HepG2 (cell line): ENCODE data around the gene ZNF839. TPM values are rescaled to one million over a fixed set of nuclear protein-coding genes. Genes with fewer than 3 reads are reported as not detected.

ENCODE experiments used
- ARNT2 ChIP-seq: sonication (generic); formaldehyde crosslinking; IDR thresholded peaks from 2 replicates; pipeline ENCODE4 v1.8.0; 2022; ENCODE audit warnings: mild to moderate bottlenecking, low read depth, missing genetic modification reagents, moderate library complexity
- IKZF1 ChIP-seq: fragments of 450-650 bp; IDR thresholded peaks from 2 replicates; pipeline ENCODE4 v1.7.1; 2016
- RFXAP ChIP-seq: sonication (generic); formaldehyde crosslinking; IDR thresholded peaks from 2 replicates; pipeline ENCODE4 v1.4.0; 2020; ENCODE audit warnings: missing genetic modification reagents, borderline replicate concordance
- SALL1 ChIP-seq: sonication (generic); formaldehyde crosslinking; IDR thresholded peaks from 2 replicates; pipeline ENCODE4 v1.8.0; 2022; ENCODE audit warnings: mild to moderate bottlenecking, missing genetic modification reagents
- SP140L ChIP-seq: sonication (generic); formaldehyde crosslinking; IDR thresholded peaks from 2 replicates; pipeline ENCODE4 v1.4.0; 2020; ENCODE audit warnings: missing genetic modification reagents, borderline replicate concordance
- ZNF232 ChIP-seq: sonication (generic); formaldehyde crosslinking; IDR thresholded peaks from 2 replicates; pipeline ENCODE4 v1.4.0; 2020; ENCODE audit warnings: missing genetic modification reagents, borderline replicate concordance
- ZNF484 ChIP-seq: sonication (generic); formaldehyde crosslinking; IDR thresholded peaks from 2 replicates; pipeline ENCODE4 v1.5.1; 2020; ENCODE audit warnings: mild to moderate bottlenecking, low read depth, missing genetic modification reagents, borderline replicate concordance
- ZNF615 ChIP-seq: sonication (generic); formaldehyde crosslinking; IDR thresholded peaks from 2 replicates; pipeline ENCODE4 v1.5.0; 2020; ENCODE audit warnings: mild to moderate bottlenecking, missing genetic modification reagents, borderline replicate concordance
- polyA plus RNA-seq, 8 experiments: library from polyadenylated mRNA; depleted of rRNA in 3 of 8; stranded (reverse) in 7 of 8; unstranded in 1 of 8; fragments of >200 nt; fragmentation: Illumina TruSeq in 4 of 8; extraction: Trizol in 4 of 8; gene quantifications; 2 replicates each; pipeline versions ENCODE4 v1.2.1 to v1.2.3, GENCODE V29; 2011 to 2016; ENCODE audit warnings: low read depth in 4 of 8, missing spikeins in 1 of 8, mixed read lengths in 1 of 8; ENCODE audit not compliant: insufficient read depth in 1 of 8
- total RNA-seq, 5 experiments: library from RNA; depleted of rRNA; stranded (reverse); fragments of >200 nt; fragmentation: Illumina TruSeq; extraction: Trizol; gene quantifications; 2 replicates each; pipeline ENCODE4 v1.2.3, GENCODE V29; 2016; ENCODE audit warnings: low read depth in 1 of 5
- TF ChIP-seq, protein P1 (sequence below): IDR thresholded peaks from 2 replicates; pipeline ENCODE4 v1.6.1; 2012; ENCODE audit warnings: low read depth, low read length, improper control_type of control experiment
- TF ChIP-seq, protein P2 (sequence below): sonication (generic); formaldehyde crosslinking; IDR thresholded peaks from 2 replicates; pipeline ENCODE4 v1.8.0; 2022; ENCODE audit warnings: low read depth, missing genetic modification reagents
- TF ChIP-seq, protein P3 (sequence below): IDR thresholded peaks from 2 replicates; pipeline ENCODE4 v1.6.1; 2018; ENCODE audit warnings: missing genetic modification reagents, mild to moderate bottlenecking, missing compliant biosample characterization
- TF ChIP-seq, protein P4 (sequence below): sonication (generic); formaldehyde crosslinking; IDR thresholded peaks from 2 replicates; pipeline ENCODE4 v1.5.1; 2020; ENCODE audit warnings: missing genetic modification reagents, mild to moderate bottlenecking, borderline replicate concordance

The ZNF839 gene
- total and polyA plus RNA-seq, 2 of the 13 experiments (the other 11 are each of a cell fraction or from before 2014, with no cell fraction given) = 11.1 to 12.8 TPM

DNA sequence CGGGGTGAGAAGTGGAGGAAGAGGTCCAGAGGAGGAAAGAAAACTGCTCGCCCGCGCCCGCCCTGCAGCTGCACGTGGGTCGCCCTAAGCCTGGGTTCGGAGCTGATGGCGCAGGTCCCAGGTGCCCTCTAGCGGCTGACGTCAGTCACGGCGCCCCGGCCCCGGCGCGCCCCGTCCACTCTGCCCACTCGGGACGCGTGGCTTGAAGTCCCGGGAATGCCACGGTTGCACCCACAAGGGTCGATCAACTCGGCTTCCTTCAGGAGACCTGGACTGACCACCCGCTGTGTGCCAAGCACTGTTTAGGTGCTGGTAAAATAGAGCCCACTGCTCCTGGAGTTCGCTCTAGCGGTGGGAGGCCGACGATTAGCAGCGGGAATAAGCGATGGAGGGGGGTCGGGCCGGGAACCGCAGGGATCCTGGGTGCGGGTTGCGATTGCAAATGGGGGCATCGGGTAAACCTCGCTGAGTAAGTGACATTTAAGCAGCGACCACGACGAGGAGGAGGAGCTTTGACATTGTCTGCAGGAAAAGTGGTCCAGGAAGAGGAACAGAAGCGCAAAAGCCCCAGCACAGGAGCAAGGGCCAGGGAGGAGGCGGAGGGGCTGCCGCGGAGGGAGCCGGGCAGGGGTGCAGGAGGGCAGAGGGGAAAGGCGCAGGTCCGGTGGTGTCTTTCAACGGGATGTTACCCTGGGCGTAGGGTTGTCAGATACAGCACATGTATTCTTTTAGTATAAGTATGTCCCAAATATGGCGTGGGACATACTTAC lies 5.1 kb upstream of the ZNF839 start (continued):
- TF ChIP-seq SP140L (CRISPR knock-in tag) (no peak), RFXAP (CRISPR knock-in tag) (peak; percentile 57; the same call in 1 of the 2 replicates), SALL1 (CRISPR knock-in tag) (peak; percentile 63; the same call in 1 of the 2 replicates), IKZF1 (no peak), ZNF615 (CRISPR knock-in tag) (no peak), ZNF232 (CRISPR knock-in tag) (peak; percentile 30; the same call in 1 of the 2 replicates), ARNT2 (CRISPR knock-in tag) (peak; percentile 57), ZNF484 (CRISPR knock-in tag) (no peak)
- TF ChIP-seq, protein P1, sequence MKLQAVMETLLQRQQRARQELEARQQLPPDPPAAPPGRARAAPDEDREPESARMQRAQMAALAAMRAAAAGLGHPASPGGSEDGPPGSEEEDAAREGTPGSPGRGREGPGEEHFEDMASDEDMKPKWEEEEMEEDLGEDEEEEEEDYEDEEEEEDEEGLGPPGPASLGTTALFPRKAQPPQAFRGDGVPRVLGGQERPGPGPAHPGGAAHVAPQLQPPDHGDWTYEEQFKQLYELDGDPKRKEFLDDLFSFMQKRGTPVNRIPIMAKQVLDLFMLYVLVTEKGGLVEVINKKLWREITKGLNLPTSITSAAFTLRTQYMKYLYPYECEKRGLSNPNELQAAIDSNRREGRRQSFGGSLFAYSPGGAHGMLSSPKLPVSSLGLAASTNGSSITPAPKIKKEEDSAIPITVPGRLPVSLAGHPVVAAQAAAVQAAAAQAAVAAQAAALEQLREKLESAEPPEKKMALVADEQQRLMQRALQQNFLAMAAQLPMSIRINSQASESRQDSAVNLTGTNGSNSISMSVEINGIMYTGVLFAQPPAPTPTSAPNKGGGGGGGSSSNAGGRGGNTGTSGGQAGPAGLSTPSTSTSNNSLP = no peak
- TF ChIP-seq, protein P2, sequence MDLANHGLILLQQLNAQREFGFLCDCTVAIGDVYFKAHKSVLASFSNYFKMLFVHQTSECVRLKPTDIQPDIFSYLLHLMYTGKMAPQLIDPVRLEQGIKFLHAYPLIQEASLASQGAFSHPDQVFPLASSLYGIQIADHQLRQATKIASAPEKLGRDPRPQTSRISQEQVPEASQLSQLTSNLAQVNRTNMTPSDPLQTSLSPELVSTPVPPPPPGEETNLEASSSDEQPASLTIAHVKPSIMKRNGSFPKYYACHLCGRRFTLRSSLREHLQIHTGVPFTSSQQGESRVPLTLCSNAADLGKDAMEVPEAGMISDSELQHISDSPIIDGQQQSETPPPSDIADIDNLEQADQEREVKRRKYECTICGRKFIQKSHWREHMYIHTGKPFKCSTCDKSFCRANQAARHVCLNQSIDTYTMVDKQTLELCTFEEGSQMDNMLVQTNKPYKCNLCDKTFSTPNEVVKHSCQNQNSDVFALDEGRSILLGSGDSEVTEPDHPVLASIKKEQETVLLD (CRISPR knock-in tag) = no peak
- TF ChIP-seq, protein P3, sequence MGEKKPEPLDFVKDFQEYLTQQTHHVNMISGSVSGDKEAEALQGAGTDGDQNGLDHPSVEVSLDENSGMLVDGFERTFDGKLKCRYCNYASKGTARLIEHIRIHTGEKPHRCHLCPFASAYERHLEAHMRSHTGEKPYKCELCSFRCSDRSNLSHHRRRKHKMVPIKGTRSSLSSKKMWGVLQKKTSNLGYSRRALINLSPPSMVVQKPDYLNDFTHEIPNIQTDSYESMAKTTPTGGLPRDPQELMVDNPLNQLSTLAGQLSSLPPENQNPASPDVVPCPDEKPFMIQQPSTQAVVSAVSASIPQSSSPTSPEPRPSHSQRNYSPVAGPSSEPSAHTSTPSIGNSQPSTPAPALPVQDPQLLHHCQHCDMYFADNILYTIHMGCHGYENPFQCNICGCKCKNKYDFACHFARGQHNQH (CRISPR knock-in tag) = no peak; the same call in 1 of the 2 replicates
- TF ChIP-seq, protein P4, sequence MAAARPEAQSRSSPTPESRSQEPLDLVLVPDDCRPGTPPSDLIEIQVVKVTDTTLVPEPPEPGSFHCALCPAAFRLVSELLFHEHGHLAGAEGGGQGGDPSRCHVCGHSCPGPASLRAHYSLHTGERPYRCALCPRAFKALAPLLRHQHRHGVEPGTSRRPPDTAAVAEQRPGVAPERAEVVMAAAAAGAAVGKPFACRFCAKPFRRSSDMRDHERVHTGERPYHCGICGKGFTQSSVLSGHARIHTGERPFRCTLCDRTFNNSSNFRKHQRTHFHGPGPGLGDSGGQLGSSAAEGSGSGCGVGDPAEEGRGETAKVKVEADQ = no peak; the same call in 1 of the 2 replicates
